Heart left ventricle (tissue), 16 donors: ENCODE measurements around the gene MAPK8. TPM values are rescaled to one million over a fixed set of nuclear protein-coding genes. Genes with fewer than 3 reads are reported as not detected.

Experiments
- ATAC-seq, 4 donors: fragments of 200-7000 bp; cut with Tn5 transposase; one replicate each; pipeline ENCODE4 v1.9.1; 2020 to 2022; ENCODE audit warnings: moderate library complexity in 4 of 4, mild to moderate bottlenecking in 3 of 4, moderate number of reproducible peaks in 1 of 4
- DNase-seq, 5 donors: peaks; one replicate each; pipeline ENCODE4 v3.0.0-alpha.2; 2020
- H3K27ac ChIP-seq, 12 donors: fragments of 200-600 bp; sonication (generic) in 4 of 12; one replicate each; pipeline versions ENCODE4 v1.5.0 to v1.8.0; 2016 to 2022; ENCODE audit warnings: mild to moderate bottlenecking in 2 of 12
- H3K27me3 ChIP-seq, 9 donors: fragments of 200-600 bp; sonication (generic) in 2 of 9; one replicate each; pipeline versions ENCODE4 v1.5.1 to v1.8.0; 2016 to 2022; ENCODE audit warnings: mild to moderate bottlenecking in 3 of 9
- H3K36me3 ChIP-seq, 9 donors: fragments of 200-600 bp; sonication (generic) in 2 of 9; one replicate each; pipeline versions ENCODE4 v1.5.0 to v1.8.0; 2018 to 2022; ENCODE audit warnings: mild to moderate bottlenecking in 2 of 9
- H3K4me1 ChIP-seq, 12 donors: fragments of 200-600 bp; sonication (generic) in 4 of 12; one replicate each; pipeline versions ENCODE4 v1.5.0 to v1.8.0; 2016 to 2022; ENCODE audit warnings: mild to moderate bottlenecking in 3 of 12
- H3K4me3 ChIP-seq, 12 donors: fragments of 200-600 bp; sonication (generic) in 4 of 12; one replicate each; pipeline versions ENCODE4 v1.5.0 to v1.8.0; 2017 to 2022; ENCODE audit warnings: mild to moderate bottlenecking in 9 of 12, moderate library complexity in 4 of 12
- H3K9me3 ChIP-seq, 12 donors: fragments of 200-600 bp; sonication (generic) in 4 of 12; one replicate each; pipeline versions ENCODE4 v1.5.0 to v1.8.0; 2016 to 2022; ENCODE audit warnings: mild to moderate bottlenecking in 1 of 12
- POLR2A ChIP-seq, 2 donors: fragments of 450-650 bp; IDR thresholded peaks; one replicate each; pipeline ENCODE4 v1.6.1; 2017; ENCODE audit warnings: antibody characterized with exemption in 2 of 2, mild to moderate bottlenecking in 2 of 2, moderate library complexity in 2 of 2
- WGBS, 4 donors: extraction: QIAGEN DNeasy Blood & Tissue Kit in 2 of 4; methylation state at CpG; one replicate each; pipeline versions ENCODE4 v1.1.5 to v1.1.7; 2013 to 2018; 5-methylcytosine and 5-hydroxymethylcytosine counted together
- intact Hi-C, 10 donors: fragments of 100-400 bp; cut with DNase I; formaldehyde crosslinking; loops; one replicate each; pipeline versions ENCODE4 v1.11.1 to v1.14.2; 2022
- polyA plus RNA-seq, 2 donors: library from polyadenylated mRNA; stranded (reverse); fragments of 200-250 nt; gene quantifications; one replicate each; pipeline ENCODE4 v1.2.3, GENCODE V29; 2013
- total RNA-seq, 9 donors: library from RNA; depleted of rRNA in 2 of 9; stranded (reverse); fragments of >200 nt in 2 of 9; fragmentation: NEBNext Ultra II Directional in 3 of 9; extraction: Animal tissue kit (Norgen Biotek cat#: 25700) in 3 of 9; gene quantifications; one replicate each; pipeline versions ENCODE4 v1.1.0 to v1.2.4, GENCODE V29; 2016 to 2023
- TF ChIP-seq, protein P1 (sequence below), 12 donors: fragments of 200-600 bp; sonication (generic) in 4 of 12; IDR thresholded peaks; one replicate each; pipeline versions ENCODE4 v1.5.0 to v1.8.0; 2018 to 2022; ENCODE audit warnings: antibody characterized with exemption in 12 of 12, mild to moderate bottlenecking in 5 of 12
- donor health status: ischemic (EF 13 %, LVEDD 7.1; RV severe dilation, severe dysfunction).
- donor health status: healthy with polysubstance abuse.
- donor health status: DM: no; HTN: yes; CAD: no.
- donor health status: DM: no; HTN: no; CAD: no.
- donor health status: ischemic (EF 25% LVEDD 6.9; RV normal size, moderate dysfunction).
- donor health status: ischemic (EF 25% LVEDD 5.7; RV mildly dilated, moderate dysfunction).
- donor health status: healthy.
- donor health status: DM: yes; HTN: yes; CAD: no.
- donor health status: ischemic (EF 35%, LVEDD 5.7; RV mildly dilated, moderate dysfunction).
- donor health status: nonischemic (EF 11% LVEDD 7.7; RV severe dilation, severe dysfunction).
- donor health status: DM: yes; HTN: yes; CAD: no.
- donor health status: PGD.
- donor health status: ischemic (EF 29% LVEDD 5.4; RV normal size, mild dysfunction).
- donor health status: nonischemic (EF 23%, LVEDD 6.1; RV moderate dilation, normal function).

MAPK8 gene
- total and polyA plus RNA-seq, 11 donors = 4.2 to 36.8 (median 31.0) TPM

DNA sequence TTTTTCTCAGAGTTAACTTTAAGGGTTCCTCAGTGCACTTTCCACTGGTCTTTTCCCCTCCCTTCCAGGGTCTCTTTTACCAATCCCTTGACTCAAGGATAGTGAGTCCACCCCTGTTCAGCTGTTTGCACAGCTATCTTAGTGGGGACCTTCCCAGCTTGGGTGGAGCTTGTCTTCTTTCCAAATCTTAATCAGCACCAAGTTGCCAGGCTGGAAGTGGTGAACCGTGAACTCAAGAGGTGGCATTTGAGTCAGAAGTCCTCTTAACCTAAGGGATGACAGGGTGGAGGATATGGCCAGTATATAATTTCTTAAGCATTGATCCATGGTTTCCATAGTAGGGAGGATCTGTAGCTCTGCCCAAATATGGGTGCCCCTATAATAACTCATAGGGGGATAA is 25.0 kb downstream of the MAPK8 start:
- intact Hi-C loops = no loop called here
- no peak for ATAC-seq
- WGBS, 4 donors = 50 to 67% (median 55%) methylated on average over 1 of the region's 1 CpG

DNA sequence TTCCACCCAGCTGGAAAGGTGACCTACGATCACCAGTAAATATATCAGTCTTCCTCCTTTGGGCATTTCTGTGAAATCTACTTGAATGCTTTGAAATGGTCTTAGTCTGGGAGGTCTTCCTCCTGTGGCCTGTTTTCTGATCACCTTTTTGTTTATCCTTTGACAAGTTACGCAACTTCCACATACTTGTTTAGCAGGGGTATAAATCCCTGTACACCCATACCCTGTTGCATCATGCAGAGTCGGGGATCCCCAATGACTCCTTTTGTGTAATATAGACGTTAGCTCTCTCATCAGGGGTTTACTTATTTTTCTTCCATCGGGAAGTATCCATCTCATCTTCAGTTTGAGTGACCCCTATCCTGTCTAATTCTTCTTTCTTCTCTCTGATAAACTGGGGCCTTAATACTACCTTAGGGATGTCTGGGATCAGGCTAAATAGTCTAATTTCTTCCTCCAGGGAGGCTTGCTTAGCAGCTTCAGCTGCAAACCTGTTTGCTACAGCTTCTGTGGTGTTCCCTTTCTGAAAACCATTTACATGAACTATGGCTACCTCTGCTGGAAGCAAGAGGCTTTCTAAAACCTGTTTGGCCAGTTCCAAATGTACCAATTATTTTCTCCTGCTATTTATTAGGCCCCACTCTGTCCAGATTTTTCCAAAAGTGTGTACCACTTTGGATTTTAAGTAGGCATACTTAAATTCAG is 25.8 kb downstream of the MAPK8 start:
- ATAC-seq (no peak), DNase-seq (no peak)
- H3K27me3 ChIP-seq = no peaks in the 10 kb centered on the region
- 98 to 99% (median 98%) methylated on average over 5 of the region's 5 CpGs for WGBS, 4 donors
- TF ChIP-seq, protein P1, sequence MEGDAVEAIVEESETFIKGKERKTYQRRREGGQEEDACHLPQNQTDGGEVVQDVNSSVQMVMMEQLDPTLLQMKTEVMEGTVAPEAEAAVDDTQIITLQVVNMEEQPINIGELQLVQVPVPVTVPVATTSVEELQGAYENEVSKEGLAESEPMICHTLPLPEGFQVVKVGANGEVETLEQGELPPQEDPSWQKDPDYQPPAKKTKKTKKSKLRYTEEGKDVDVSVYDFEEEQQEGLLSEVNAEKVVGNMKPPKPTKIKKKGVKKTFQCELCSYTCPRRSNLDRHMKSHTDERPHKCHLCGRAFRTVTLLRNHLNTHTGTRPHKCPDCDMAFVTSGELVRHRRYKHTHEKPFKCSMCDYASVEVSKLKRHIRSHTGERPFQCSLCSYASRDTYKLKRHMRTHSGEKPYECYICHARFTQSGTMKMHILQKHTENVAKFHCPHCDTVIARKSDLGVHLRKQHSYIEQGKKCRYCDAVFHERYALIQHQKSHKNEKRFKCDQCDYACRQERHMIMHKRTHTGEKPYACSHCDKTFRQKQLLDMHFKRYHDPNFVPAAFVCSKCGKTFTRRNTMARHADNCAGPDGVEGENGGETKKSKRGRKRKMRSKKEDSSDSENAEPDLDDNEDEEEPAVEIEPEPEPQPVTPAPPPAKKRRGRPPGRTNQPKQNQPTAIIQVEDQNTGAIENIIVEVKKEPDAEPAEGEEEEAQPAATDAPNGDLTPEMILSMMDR (IDR thresholded peaks at IDR 0.05) = no peak
- TF ChIP-seq POLR2A (IDR thresholded peaks at IDR 0.05) = no peak
- peaks cover 0 to 14% (median 0%) of the 10 kb centered on the region in 12 donors for H3K9me3 ChIP-seq
- intact Hi-C loops = no loop called here
- peaks cover 0 to 6% (median 0%) of the 10 kb centered on the region in 9 donors for H3K36me3 ChIP-seq
- no peak overlapping the region for H3K27ac ChIP-seq
- H3K4me3 ChIP-seq = no peak overlapping the region
- H3K4me1 ChIP-seq = peaks cover 0 to 19% (median 6%) of the 10 kb centered on the region in 12 donors

More for the DNA sequence above, 25.0 kb downstream of the MAPK8 start:
- DNase-seq = no peak
- Histone ChIP-seq H3K9me3 (peaks cover 0 to 14% (median 0%) of the 10 kb centered on the region in 12 donors), H3K4me3 (no peak overlapping the region), H3K4me1 (peaks cover 0 to 19% (median 6%) of the 10 kb centered on the region in 12 donors), H3K36me3 (peaks cover 0 to 6% (median 0%) of the 10 kb centered on the region in 9 donors), H3K27me3 (no peaks in the 10 kb centered on the region), H3K27ac (no peak overlapping the region)
- TF ChIP-seq, protein P1 (IDR thresholded peaks at IDR 0.05) = no peak
- no peak for TF ChIP-seq POLR2A (IDR thresholded peaks at IDR 0.05)

DNA sequence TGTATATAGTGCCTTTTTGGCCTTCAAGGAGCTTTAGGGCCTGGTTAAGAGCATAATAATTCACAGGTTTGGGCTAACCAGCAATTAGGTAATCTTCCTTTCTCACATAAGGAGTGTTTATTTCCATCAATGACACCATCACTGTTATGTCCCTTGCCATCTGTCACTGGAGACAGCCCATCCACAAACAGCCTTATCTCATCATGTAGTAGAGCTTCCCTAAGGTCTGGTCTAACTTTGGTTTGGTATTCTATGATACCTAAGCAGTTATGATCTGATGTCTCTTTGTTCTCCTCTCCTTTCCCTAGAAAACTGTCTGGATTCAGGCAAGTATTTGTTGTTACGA is 26.4 kb downstream of the MAPK8 start:
- peaks cover 0 to 6% (median 0%) of the 10 kb centered on the region in 9 donors for H3K36me3 ChIP-seq
- WGBS, 4 donors = 95 to 100% (median 99%) methylated on average over 1 of the region's 1 CpG
- no peaks in the 10 kb centered on the region for H3K27me3 ChIP-seq
- no peak overlapping the region for H3K4me3 ChIP-seq
- no peak for ATAC-seq
- H3K27ac ChIP-seq = no peak overlapping the region
- no peak for DNase-seq
- intact Hi-C loops = no loop called here
- TF ChIP-seq POLR2A (IDR thresholded peaks at IDR 0.05) = no peak
- TF ChIP-seq, protein P1 (IDR thresholded peaks at IDR 0.05) = no peak
- H3K4me1 ChIP-seq = peaks cover 0 to 19% (median 6%) of the 10 kb centered on the region in 12 donors
- H3K9me3 ChIP-seq = peaks cover 0 to 14% (median 0%) of the 10 kb centered on the region in 12 donors

DNA sequence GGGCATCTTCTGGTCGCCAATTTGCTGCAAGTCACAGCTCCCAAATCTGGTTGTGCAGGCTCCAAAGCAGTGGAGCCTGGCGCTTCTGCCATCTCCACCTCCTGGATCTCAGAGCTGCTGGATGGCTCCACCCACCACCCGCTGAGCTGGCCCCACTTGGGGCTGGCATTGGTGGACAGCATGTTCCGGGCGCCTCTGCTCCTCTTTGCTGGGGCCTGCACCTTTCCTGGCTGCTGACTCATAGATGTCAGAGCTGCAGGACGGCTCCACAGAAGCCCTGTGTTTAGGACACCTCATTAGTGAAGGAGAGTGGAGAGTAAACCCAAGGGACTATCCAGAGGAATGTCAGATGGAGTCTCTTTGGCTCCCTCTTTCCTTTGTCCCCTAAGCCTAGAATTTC is 27.4 kb downstream of the MAPK8 start:
- peak overlapping the region in 3 of 12 donors; percentile 14 to 15 (median 15) for H3K27ac ChIP-seq
- DNase-seq (peak in 3 of 5 donors; percentile 35 to 75 (median 54)), ATAC-seq (peak; percentile 87 to 95 (median 92))
- intact Hi-C loops = no loop called here
- peaks cover 0 to 6% (median 0%) of the 10 kb centered on the region in 9 donors for H3K36me3 ChIP-seq
- H3K27me3 ChIP-seq = no peaks in the 10 kb centered on the region
- TF ChIP-seq POLR2A (IDR thresholded peaks at IDR 0.05) = no peak
- TF ChIP-seq, protein P1 (IDR thresholded peaks at IDR 0.05) = no peak
- peaks cover 0 to 19% (median 6%) of the 10 kb centered on the region in 12 donors for H3K4me1 ChIP-seq
- WGBS, 4 donors = 63 to 93% (median 81%) methylated on average over 1 to 6 of the region's 6 CpGs
- no peak overlapping the region for H3K4me3 ChIP-seq
- H3K9me3 ChIP-seq = peaks cover 0 to 20% (median 0%) of the 10 kb centered on the region in 12 donors
